Hematopoietic multipotent progenitor cell treated with erythropoietin and hydrocortisone succinate and interleukin-3 and kit ligand, for 17 days (in vitro differentiated cells): Measurements from ENCODE around the gene PEAK3.

Experiments
- DNase-seq: peaks from one replicate; pipeline ENCODE4 v3.0.0-alpha.2; 2015; ENCODE audit warnings: low spot score

Gene PEAK3

GRCh38 chr19:2315121-2315817 lies 33.3 kb upstream of the PEAK3 start:
- DNase-seq: no peak

DNA sequence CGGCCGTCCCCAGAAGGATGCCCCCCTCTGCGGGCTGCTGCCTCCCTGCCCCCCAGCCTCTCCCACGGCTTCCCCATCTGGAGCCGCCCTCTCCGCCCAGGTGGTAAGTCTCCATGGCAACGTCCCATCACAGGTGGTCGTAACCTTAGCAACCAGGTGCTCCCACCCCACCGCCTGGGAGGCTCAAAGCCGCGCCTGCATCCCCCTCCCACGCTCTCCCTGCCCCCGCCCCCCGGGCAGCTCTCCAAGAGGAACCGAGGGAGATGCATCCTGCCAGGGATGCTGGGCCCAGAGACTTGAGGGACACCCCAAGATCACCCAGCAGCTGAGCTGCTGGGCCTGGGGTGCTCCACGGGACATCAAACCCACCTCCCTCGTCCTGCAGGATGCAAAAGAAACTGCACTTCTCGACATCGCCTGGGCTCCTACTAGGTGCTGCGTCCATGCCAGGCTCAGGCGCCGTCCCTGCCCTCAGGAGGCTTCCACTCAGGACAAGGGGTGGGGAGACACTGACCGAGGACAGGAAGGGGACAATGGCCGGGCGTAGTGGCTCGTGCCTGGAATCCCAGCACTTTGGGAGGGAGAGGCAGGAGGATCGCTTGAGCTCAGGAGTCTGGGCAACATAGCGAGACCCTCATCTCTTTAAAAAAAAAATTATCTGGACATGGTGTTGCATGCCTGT lies 31.0 kb upstream of the PEAK3 start:
- no peak for DNase-seq

DNA sequence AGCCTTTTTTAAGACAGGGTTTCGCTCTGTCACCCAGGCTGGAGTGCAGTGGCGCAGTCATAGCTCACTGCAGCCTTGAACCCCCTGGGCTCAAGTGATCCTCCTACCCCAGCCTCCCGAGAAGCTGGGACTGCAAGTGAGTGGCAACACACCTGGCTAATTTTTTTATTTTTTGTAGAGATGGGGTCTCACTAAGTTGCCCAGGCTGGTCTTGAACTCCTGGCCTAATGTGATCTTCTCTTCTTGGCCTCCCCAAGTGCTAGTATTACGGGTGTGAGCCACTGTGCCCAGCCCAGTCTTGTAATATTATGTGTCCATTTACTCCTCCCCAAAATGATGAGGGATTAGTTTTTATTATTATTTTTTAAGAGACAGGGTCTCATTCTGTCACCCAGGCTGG lies 29.1 kb upstream of the PEAK3 start:
- no peak for DNase-seq

DNA sequence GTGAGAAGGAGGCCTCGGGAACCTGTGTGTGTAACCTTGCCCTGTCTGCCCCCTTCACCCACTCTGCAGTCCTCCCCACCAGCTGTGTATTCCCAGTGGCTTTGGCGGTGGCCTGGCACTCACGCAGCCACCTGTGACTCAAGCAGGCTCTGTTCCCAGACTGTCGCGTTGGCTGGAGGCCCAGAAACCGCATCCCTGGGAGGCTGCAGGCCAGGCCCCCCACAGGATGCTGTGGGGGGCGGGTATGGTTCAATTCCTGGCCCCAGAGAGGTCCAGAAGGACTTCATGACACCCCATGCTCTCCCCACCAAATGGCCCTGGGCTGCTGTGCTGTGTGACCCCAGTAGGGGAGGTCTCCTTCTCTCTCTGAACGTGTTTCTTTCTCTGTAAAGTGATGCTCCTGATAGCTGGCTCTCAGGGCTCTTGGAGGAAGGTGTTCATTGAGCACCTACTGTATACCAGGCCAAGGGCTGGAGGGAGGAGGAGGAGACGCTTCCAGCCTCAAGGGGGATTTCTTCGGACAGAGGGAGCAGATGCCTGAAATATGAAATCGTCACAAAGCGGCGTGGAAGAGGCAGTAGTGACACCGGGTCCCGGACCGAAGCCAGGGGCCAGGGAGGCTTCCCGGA lies 27.9 kb upstream of the PEAK3 start:
- no peak for DNase-seq

GRCh38 chr19:2308114-2308556 lies 26.2 kb upstream of the PEAK3 start, which contains the start of gene LINGO3:
Gene LINGO3 (minus strand): TSS chr19:2308154. CDS start chr19:2291776, 16,378 bp downstream.
- DNase-seq: no peak

DNA sequence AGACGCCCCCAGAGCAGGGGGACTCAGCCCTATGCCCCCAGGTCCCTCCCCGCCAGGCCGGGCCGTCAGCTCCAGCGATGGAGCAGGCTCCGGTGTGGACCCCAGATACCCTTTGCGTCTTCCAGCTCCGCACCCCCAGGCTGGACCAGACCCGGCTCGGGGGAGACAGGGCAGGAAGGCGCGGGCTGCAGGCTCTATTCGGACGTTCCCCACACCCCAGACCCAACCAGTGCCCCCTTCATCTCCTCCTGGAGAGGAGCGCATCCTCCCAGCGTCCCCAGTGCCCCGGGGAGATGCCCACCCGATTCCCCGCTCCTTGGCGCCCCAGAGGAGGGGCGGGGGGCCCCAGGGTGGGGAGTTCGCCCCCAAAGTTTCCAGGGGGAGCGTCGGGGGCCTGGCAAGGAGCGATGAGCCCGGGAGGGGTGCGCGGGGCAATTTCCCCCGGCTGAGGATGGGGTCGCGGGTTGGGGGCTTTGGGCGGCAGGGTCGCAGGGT lies 25.6 kb upstream of the PEAK3 start:
- DNase-seq: no peak

DNA sequence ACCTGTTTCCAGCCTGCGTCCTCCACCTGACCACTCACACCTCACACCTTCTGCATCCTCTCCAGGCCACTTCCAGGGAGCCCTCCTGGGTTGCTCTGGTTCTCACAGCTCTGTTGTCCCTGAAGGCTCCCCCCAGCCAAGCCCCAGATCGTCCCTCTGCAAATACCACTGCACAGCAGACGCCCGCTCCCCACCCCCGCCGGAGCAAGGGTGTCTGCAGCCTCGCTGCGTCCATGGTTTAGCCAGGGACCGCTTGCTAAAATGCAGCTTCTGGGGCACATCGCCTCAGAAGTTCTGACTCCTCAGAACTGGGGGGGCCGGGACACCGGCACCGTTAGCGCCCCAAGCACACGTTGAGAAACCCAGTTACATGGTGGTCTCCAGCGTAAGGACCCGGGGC lies 25.0 kb upstream of the PEAK3 start:
- no peak for DNase-seq

DNA sequence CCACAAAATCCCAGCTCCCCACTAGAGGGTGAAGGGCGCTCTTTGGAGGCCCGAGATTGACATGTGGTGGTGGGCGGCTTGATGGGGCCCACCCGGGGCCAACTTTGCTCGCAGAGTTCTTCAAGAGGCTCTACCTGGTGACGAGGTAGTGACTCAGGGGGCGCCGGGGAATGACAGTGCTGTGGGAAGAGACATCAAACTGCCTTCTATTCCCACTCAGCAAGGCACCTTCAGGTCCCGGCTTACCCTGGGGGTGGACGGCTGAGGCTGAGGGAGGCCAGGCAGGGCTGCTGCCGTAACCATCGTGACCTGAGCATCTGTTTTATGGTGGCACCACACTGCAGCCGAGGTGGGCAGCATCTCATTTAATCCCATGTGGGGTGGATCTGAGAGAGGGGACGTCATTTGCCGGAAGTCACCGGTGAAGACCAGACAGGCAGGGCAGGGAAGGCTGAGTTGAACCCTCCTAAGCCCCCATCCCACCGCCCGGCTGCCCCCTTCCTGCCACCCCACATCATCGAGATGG lies 24.4 kb upstream of the PEAK3 start:
- DNase-seq: no peak

GRCh38 chr19:2305452-2306280 lies 23.7 kb upstream of the PEAK3 start:
- DNase-seq: no peak

- DNase-seq: no peak
Measured at GRCh38 chr19:2303211-2303798, 21.3 kb upstream of the PEAK3 start.

GRCh38 chr19:2302319-2303210 lies 20.6 kb upstream of the PEAK3 start:
- no peak for DNase-seq

GRCh38 chr19:2300533-2300932 lies 18.6 kb upstream of the PEAK3 start:
- no peak for DNase-seq

DNA sequence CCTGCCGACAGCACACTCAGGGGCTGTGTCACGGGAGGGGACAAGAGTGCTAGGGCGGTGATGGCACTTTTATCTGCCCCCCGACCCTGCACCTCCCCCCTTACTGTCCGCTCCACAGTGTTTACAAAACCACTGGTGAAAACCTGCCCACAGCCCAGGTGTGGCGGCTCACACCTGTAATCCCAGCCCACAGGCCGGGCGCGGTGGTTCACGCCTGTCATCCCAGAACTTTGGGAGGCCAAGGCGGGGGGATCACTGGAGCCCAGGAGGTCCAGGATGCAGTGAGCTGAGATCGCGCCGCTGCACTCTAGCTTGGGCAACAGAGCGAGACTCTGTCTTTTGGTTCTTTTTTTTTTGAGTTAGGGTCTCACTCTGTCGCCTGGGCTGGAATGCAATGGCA lies 14.2 kb upstream of the PEAK3 start:
- DNase-seq: no peak

- no peak for DNase-seq
Measured at GRCh38 chr19:2294687-2295335, 12.8 kb upstream of the PEAK3 start.

DNA sequence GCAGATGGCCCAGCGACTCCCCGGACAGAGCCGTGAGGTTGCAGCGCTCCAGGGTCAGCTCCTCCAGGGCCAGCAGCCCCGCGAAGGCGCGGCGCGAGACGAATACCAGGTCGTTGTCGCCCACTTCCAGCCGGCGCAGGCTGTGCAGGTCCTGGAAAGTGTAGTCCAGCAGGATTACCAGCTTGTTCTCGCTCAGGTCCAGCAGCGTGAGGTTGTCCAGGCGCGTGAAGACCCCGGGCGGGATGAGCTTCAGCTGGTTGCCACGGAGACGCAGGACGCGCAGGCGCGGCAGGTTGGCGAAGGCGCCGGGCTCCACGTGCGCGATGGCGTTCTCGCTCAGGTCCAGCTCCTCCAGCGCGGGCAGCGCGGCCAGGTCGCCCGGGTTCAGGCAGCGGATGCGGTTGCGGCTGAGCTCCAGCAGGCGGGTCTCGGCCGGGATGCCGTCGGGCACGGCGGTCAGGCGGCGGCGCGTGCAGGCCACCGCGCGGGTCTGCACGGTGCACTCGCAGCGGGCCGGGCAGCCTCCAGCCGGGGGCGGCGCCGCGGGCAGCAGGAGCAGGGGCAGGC lies 9.3 kb upstream of the PEAK3 start:
- no peak for DNase-seq

- DNase-seq: no peak
Measured at GRCh38 chr19:2290441-2291184, 8.6 kb upstream of the PEAK3 start.

GRCh38 chr19:2289714-2290435 lies 7.9 kb upstream of the PEAK3 start:
- DNase-seq: no peak
